ENCODE measurements around the gene SGPP1.
"Not testable (repeated sequence)": the region's sequence is repeated elsewhere in the genome, so short reads cannot be mapped to it uniquely, and the experiment has no call there.

GRCh38 chr14:63702530-63702929, 25.3 kb downstream of the SGPP1 start:
- TF ChIP-seq POLR2AphosphoS5 (IDR thresholded peaks at IDR 0.05; ENCODE audit: insufficient read depth in 1 of 2, low read depth in 1 of 2); CTCF (IDR thresholded peaks at IDR 0.05); POLR2A (IDR thresholded peaks at IDR 0.05): not testable (repeated sequence)
